ENCODE data around the gene ARHGEF16. TPM values are rescaled to one million over a fixed set of nuclear protein-coding genes. Genes with fewer than 3 reads are reported as not detected.

ARHGEF16 gene
- total RNA-seq, 1 donor from 2014 or later: 1.3 TPM

- Mint-ChIP-seq H3K9me3 (peaks cover 13% of the 10 kb centered on the region), H3K36me3 (peaks cover 13% of the 10 kb centered on the region), H3K27ac (no peak overlapping the region), H3K4me1 (peaks cover 3% of the 10 kb centered on the region), H3K4me3 (no peak overlapping the region), H3K27me3 (ENCODE audit: insufficient read depth, low read depth) (peaks cover 2% of the 10 kb centered on the region)
- no peaks in the 10 kb centered on the region for H4K20me1 ChIP-seq (ENCODE audit: low read depth)
- H3K4me3 ChIP-seq: no peak overlapping the region
- no peaks in the 10 kb centered on the region for H3F3A ChIP-seq (ENCODE audit: low read depth)
- no peaks in the 10 kb centered on the region for H3K79me2 ChIP-seq (ENCODE audit: low read depth)
- H3K9me3 ChIP-seq (ENCODE audit: low read depth): no peaks in the 10 kb centered on the region
- no peaks in the 10 kb centered on the region for H3K4me1 ChIP-seq
- H3K27ac ChIP-seq: no peak overlapping the region
- TF ChIP-seq EZH2phosphoT487 (IDR thresholded peaks at IDR 0.05) (no peak), CTCF (IDR thresholded peaks at IDR 0.05) (no peak), EZH2 (IDR thresholded peaks at IDR 0.05) (no peak)
- H2AFZ ChIP-seq (replicated peaks): no peak overlapping the region
- no peak overlapping the region for H3K4me2 ChIP-seq
- no peaks in the 10 kb centered on the region for H3K27me3 ChIP-seq
- DNase-seq (ENCODE audit: low spot score): no peak
- H3K9ac ChIP-seq: no peak overlapping the region
- H3K36me3 ChIP-seq: no peaks in the 10 kb centered on the region
These were observed 35.7 kb downstream of the ARHGEF16 start for GRCh38 chr1:3490046-3490745.

- H3K9me3 Mint-ChIP-seq: peaks cover 13% of the 10 kb centered on the region
- peak overlapping the region; percentile 74 for H3K4me2 ChIP-seq
- no peak for TF ChIP-seq EZH2 (IDR thresholded peaks at IDR 0.05)
- no peak for TF ChIP-seq EZH2phosphoT487 (IDR thresholded peaks at IDR 0.05)
- peak; percentile 94 for TF ChIP-seq CTCF (IDR thresholded peaks at IDR 0.05)
- no peaks in the 10 kb centered on the region for H3K36me3 ChIP-seq
- H3K36me3 Mint-ChIP-seq: peaks cover 13% of the 10 kb centered on the region
- peak overlapping the region; percentile 37 for H3K4me3 ChIP-seq
- peak overlapping the region; percentile 95 for H2AFZ ChIP-seq (replicated peaks)
- H3K4me1 ChIP-seq: no peaks in the 10 kb centered on the region
- no peak overlapping the region for H3K27ac Mint-ChIP-seq
- H3K9ac ChIP-seq: no peak overlapping the region
- H3K4me1 Mint-ChIP-seq: peaks cover 3% of the 10 kb centered on the region
- H4K20me1 ChIP-seq (ENCODE audit: low read depth): peaks cover 3% of the 10 kb centered on the region
- no peaks in the 10 kb centered on the region for H3K27me3 ChIP-seq
- peak overlapping the region; percentile 66 for H3K4me3 Mint-ChIP-seq
- peak; percentile 81 for DNase-seq (ENCODE audit: low spot score)
- peaks cover 3% of the 10 kb centered on the region for H3K27me3 Mint-ChIP-seq (ENCODE audit: insufficient read depth, low read depth)
- H3K27ac ChIP-seq: no peak overlapping the region
- no peaks in the 10 kb centered on the region for H3K9me3 ChIP-seq (ENCODE audit: low read depth)
- no peaks in the 10 kb centered on the region for H3K79me2 ChIP-seq (ENCODE audit: low read depth)
- H3F3A ChIP-seq (ENCODE audit: low read depth): no peaks in the 10 kb centered on the region
These were observed 37.1 kb downstream of the ARHGEF16 start for GRCh38 chr1:3491291-3492246.

GRCh38 chr1:3492545-3493246 is 38.2 kb downstream of the ARHGEF16 start:
- H3K4me3 Mint-ChIP-seq: no peak overlapping the region
- peaks cover 12% of the 10 kb centered on the region for H3K36me3 Mint-ChIP-seq
- no peaks in the 10 kb centered on the region for H3K36me3 ChIP-seq

More at GRCh38 chr1:3492545-3493246, 38.2 kb downstream of the ARHGEF16 start:
- H3K4me1 Mint-ChIP-seq: peaks cover 3% of the 10 kb centered on the region
- H3K27ac Mint-ChIP-seq: no peak overlapping the region
- no peak for DNase-seq (ENCODE audit: low spot score)
- Histone ChIP-seq H3K27me3 (no peaks in the 10 kb centered on the region), H3K9ac (no peak overlapping the region), H3K27ac (no peak overlapping the region), H3K4me3 (no peak overlapping the region), H3K9me3 (ENCODE audit: low read depth) (no peaks in the 10 kb centered on the region), H4K20me1 (ENCODE audit: low read depth) (peaks cover 3% of the 10 kb centered on the region), H3K4me1 (no peaks in the 10 kb centered on the region), H3F3A (ENCODE audit: low read depth) (no peaks in the 10 kb centered on the region), H3K79me2 (ENCODE audit: low read depth) (no peaks in the 10 kb centered on the region), H2AFZ (replicated peaks) (no peak overlapping the region), H3K4me2 (no peak overlapping the region)
- H3K9me3 Mint-ChIP-seq: peaks cover 13% of the 10 kb centered on the region
- TF ChIP-seq CTCF (IDR thresholded peaks at IDR 0.05): no peak
- H3K27me3 Mint-ChIP-seq (ENCODE audit: insufficient read depth, low read depth): peaks cover 2% of the 10 kb centered on the region
